ENCODE results near the gene CKB. TPM values are rescaled to one million over a fixed set of nuclear protein-coding genes. Genes with fewer than 3 reads are reported as not detected.

The CKB gene
- total and polyA plus RNA-seq, 9 of the 15 experiments (the other 6 are each of a cell fraction or from before 2014, with no cell fraction given): 23.9 to 692 (median 132) TPM

GRCh38 chr14:103528587-103529382, 6.2 kb upstream of the CKB start, which contains the start of gene TRMT61A (continued):
- TF ChIP-seq ZNF644 (tag; IDR thresholded peaks at IDR 0.05; ENCODE audit: low read depth) (no peak), ZNF217 (CRISPR knock-in tag; IDR thresholded peaks at IDR 0.05) (no peak), KDM1A (IDR thresholded peaks at IDR 0.05) (peak in 1 of 2 experiments; percentile 20; a peak in 1 of 4 replicates), POLR2H (tag; IDR thresholded peaks at IDR 0.05; ENCODE audit: low read depth) (no peak), SAP30 (IDR thresholded peaks at IDR 0.05; ENCODE audit: borderline replicate concordance, insufficient read depth, low read depth, low read length, poor library complexity, severe bottlenecking) (peak; percentile 99), SRSF9 (IDR thresholded peaks at IDR 0.05; ENCODE audit: borderline replicate concordance, low read depth, low read length) (no peak), CCNT2 (IDR thresholded peaks at IDR 0.05; ENCODE audit: borderline replicate concordance, extremely low read depth, insufficient read length, low read depth, low read length) (peak; percentile 37), JUNB (CRISPR knock-in tag; conservative IDR thresholded peaks at IDR 0.05) (no peak), WHSC1 (IDR thresholded peaks at IDR 0.05; ENCODE audit: low read length) (no peak), KAT7 (CRISPR knock-in tag; IDR thresholded peaks at IDR 0.05; ENCODE audit: borderline replicate concordance) (no peak), SMARCB1 (IDR thresholded peaks at IDR 0.05; ENCODE audit: insufficient read length, low read depth) (no peak), MGA (IDR thresholded peaks at IDR 0.05) (peak; percentile 54), ZNF766 (CRISPR knock-in tag; conservative IDR thresholded peaks at IDR 0.05) (0 out of 2 replicates have a peak, but pooled peaks have one; percentile 48), JUND (IDR thresholded peaks at IDR 0.05; ENCODE audit: borderline replicate concordance, low read depth, low read length) (no peak; the same call in 1 of the 2 replicates), JUND (tag; IDR thresholded peaks at IDR 0.05; ENCODE audit: borderline replicate concordance, low read depth, low read length) (no peak), EP400 (IDR thresholded peaks at IDR 0.05) (peak; percentile 41)
